HepG2 (cell line): ENCODE measurements around the gene ABI2.

Experiments
- CEBPB ChIP-seq: IDR thresholded peaks from 2 replicates; pipeline ENCODE4 v1.6.1; 2011; ENCODE audit warnings: low read depth, low read length, improper control_type of control experiment, borderline replicate concordance
- FOSL1 ChIP-seq: sonication (generic); formaldehyde crosslinking; IDR thresholded peaks from 2 replicates; pipeline ENCODE4 v1.9.0; 2021; ENCODE audit warnings: missing genetic modification reagents, borderline replicate concordance
- KAT2B ChIP-seq: fragments of 150-350 bp; IDR thresholded peaks from 2 replicates; pipeline ENCODE4 v1.6.1; 2014; ENCODE audit warnings: low read depth, low read length, borderline replicate concordance
- REST ChIP-seq, 2 experiments: IDR thresholded peaks; 2 replicates each; pipeline ENCODE4 v1.6.1; 2011 to 2012; ENCODE audit warnings: low read length in 2 of 2, borderline replicate concordance in 1 of 2, low read depth in 1 of 2, mild to moderate bottlenecking in 1 of 2, moderate library complexity in 1 of 2
- SMAD3 ChIP-seq: sonication (generic); formaldehyde crosslinking; IDR thresholded peaks from 2 replicates; pipeline ENCODE4 v1.4.0; 2020; ENCODE audit warnings: missing genetic modification reagents
- YY1 ChIP-seq: IDR thresholded peaks from 2 replicates; pipeline ENCODE4 v1.6.1; 2011; ENCODE audit warnings: low read length, low read depth, moderate library complexity, mild to moderate bottlenecking; ENCODE audit not compliant: insufficient read depth, insufficient replicate concordance

- TF ChIP-seq KAT2B, result no peak
- TF ChIP-seq REST (IDR thresholded peaks at IDR 0.05; ENCODE audit: borderline replicate concordance in 1 of 2, low read depth in 1 of 2, low read length in 2 of 2), result no peak
- TF ChIP-seq FOSL1 (CRISPR knock-in tag), result no peak
- TF ChIP-seq YY1, result no peak
- TF ChIP-seq CEBPB, result no peak
- no peak for TF ChIP-seq SMAD3
These were observed 18.4 kb downstream of the ABI2 start for GRCh38 chr2:203346612-203347011.
